PFSK-1 (cell line): ENCODE results near the gene DLGAP1.

Experiments used
- REST ChIP-seq, 2 experiments: IDR thresholded peaks; 2 replicates each; pipeline versions ENCODE4 v1.6.1 to v1.8.0; 2011 to 2012; ENCODE audit warnings: low read depth in 2 of 2, low read length in 2 of 2, control low read depth in 1 of 2, inconsistent platforms in 1 of 2, mild to moderate bottlenecking in 1 of 2, moderate library complexity in 1 of 2; ENCODE audit not compliant: insufficient read depth in 1 of 2
- TAF1 ChIP-seq: IDR thresholded peaks from 2 replicates; pipeline ENCODE4 v1.6.1; 2012; ENCODE audit warnings: low read length, control low read depth, borderline replicate concordance; ENCODE audit not compliant: insufficient read depth

- TF ChIP-seq REST (IDR thresholded peaks at IDR 0.05; ENCODE audit: insufficient read depth in 1 of 2, low read depth in 2 of 2, low read length in 2 of 2) (no peak), TAF1 (no peak)
Observed at GRCh38 chr18:3819961-3820360, 635.1 kb downstream of the DLGAP1 start.
